Prostate gland (tissue), 2 donors: ENCODE data around the gene FFAR2. TPM values are rescaled to one million over a fixed set of nuclear protein-coding genes. Genes with fewer than 3 reads are reported as not detected.
A peak's percentile ranks its signal among the peaks of the same experiment; 100 is the strongest.

Experiments
- DNase-seq: peaks from one replicate; pipeline ENCODE4 v3.0.0-alpha.2; 2019; ENCODE audit warnings: low spot score
- H3K27ac ChIP-seq, 2 donors: fragments of 200-600 bp; sonication (generic); 2 replicates each; pipeline ENCODE4 v1.5.1; 2017 to 2019
- H3K27me3 ChIP-seq: fragments of 200-600 bp; sonication (generic); replicated peaks from 2 replicates; pipeline ENCODE4 v1.5.1; 2019; ENCODE audit not compliant: insufficient read depth
- H3K36me3 ChIP-seq, 2 donors: fragments of 200-600 bp; sonication (generic); 1 replicate in 1 of 2; 2 replicates in 1 of 2; pipeline versions ENCODE4 v1.5.1 to v1.8.1; 2017 to 2019
- H3K4me1 ChIP-seq: fragments of 200-600 bp; sonication (generic); replicated peaks from 2 replicates; pipeline ENCODE4 v1.5.1; 2019
- H3K4me3 ChIP-seq, 2 donors: fragments of 200-600 bp; sonication (generic); 2 replicates each; pipeline ENCODE4 v1.5.1; 2017 to 2019
- H3K9me3 ChIP-seq: fragments of 200-600 bp; sonication (generic); 2 replicates; pipeline ENCODE4 v1.5.1; 2017
- POLR2A ChIP-seq: fragments of 450-650 bp; IDR thresholded peaks from one replicate; pipeline ENCODE4 v1.6.1; 2016; ENCODE audit warnings: antibody characterized with exemption, mild to moderate bottlenecking
- POLR2AphosphoS5 ChIP-seq: sonication (generic); formaldehyde crosslinking; IDR thresholded peaks from one replicate; pipeline ENCODE4 v1.6.1; 2017; ENCODE audit warnings: antibody characterized with exemption
- WGBS: methylation state at CpG from one replicate; pipeline ENCODE4 v1.1.5; 2018; 5-methylcytosine and 5-hydroxymethylcytosine counted together
- intact Hi-C: fragments of 100-400 bp; cut with DNase I; formaldehyde crosslinking; loops from one replicate; pipeline ENCODE4 v1.14.2; 2022
- total RNA-seq, 2 donors: library from RNA; depleted of rRNA; stranded (reverse); fragments of >200 nt; gene quantifications; one replicate each; pipeline ENCODE4 v1.1.0, GENCODE V29; 2016
- TF ChIP-seq, protein P1 (sequence below), 4 experiments: fragments of 200-600 bp in 2 of 4; fragments of 450-650 bp in 2 of 4; sonication (generic) in 2 of 4; IDR thresholded peaks; 1 replicate in 3 of 4; 2 replicates in 1 of 4; pipeline ENCODE4 v1.5.1; 2016 to 2019; ENCODE audit warnings: antibody characterized with exemption in 4 of 4, mild to moderate bottlenecking in 2 of 4, moderate library complexity in 2 of 4

The FFAR2 gene
- under 1 TPM in 1 of 2 donors, not detected in 1; 0.87 TPM for total RNA-seq

DNA sequence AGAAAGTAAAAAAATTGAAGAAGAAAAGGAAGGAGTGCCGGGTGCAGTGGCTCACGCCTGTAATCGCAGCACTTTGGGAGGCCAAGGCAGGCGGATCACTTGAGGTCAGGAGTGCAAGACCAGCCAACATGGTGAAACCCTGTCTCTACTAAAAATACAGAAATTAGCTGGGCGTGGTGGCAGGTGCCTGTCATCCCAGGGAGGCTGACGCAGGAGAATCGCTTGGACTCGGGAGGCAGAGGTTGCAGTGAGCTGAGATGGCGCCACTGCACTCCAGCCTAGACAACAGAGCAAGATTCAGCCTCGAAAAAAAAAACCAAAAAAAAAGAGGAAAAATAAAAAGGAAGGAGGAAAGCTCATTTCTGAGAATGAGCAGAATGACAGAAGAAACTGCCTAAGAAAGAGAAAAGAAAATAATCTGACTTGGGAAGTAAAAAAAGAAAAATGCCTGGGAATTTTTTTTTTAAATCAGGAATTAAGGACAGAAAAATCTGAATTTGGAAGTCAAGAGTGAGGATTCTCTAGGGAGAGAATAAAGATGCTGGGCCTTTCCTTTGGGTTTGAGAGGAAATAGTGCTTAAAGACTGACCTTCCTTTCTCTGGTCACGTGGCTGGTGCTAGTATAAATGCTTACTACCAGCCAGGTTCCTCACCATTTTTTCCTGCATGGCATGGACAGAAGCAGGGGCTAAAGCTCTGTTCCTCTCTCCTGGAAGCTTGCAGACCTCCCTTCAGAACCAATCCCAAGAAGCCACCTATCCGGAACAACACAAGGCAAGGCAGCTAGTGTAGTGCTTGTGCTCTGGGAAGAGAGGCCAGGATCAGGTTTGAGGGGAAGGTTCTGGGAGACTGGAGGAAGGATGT is at the start of gene FFAR2:
FFAR2 (plus strand) TSS at position 652 of the 864 bp plus-strand sequence. CDS start 1,458 bp downstream, outside the sequence.
- TF ChIP-seq POLR2AphosphoS5: no peak
- TF ChIP-seq, protein P1, sequence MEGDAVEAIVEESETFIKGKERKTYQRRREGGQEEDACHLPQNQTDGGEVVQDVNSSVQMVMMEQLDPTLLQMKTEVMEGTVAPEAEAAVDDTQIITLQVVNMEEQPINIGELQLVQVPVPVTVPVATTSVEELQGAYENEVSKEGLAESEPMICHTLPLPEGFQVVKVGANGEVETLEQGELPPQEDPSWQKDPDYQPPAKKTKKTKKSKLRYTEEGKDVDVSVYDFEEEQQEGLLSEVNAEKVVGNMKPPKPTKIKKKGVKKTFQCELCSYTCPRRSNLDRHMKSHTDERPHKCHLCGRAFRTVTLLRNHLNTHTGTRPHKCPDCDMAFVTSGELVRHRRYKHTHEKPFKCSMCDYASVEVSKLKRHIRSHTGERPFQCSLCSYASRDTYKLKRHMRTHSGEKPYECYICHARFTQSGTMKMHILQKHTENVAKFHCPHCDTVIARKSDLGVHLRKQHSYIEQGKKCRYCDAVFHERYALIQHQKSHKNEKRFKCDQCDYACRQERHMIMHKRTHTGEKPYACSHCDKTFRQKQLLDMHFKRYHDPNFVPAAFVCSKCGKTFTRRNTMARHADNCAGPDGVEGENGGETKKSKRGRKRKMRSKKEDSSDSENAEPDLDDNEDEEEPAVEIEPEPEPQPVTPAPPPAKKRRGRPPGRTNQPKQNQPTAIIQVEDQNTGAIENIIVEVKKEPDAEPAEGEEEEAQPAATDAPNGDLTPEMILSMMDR (IDR thresholded peaks at IDR 0.05): no peak
- no peak for TF ChIP-seq POLR2A
- no peaks in the 10 kb centered on the region for H3K36me3 ChIP-seq
- no peaks in the 10 kb centered on the region for H3K4me1 ChIP-seq
- H3K4me3 ChIP-seq: no peak within 1 kb of the TSS
- H3K9me3 ChIP-seq: no peaks in the 10 kb centered on the region
- WGBS: 89% methylated on average over 12 of the region's 12 CpGs
- no peaks in the 10 kb centered on the region for H3K27me3 ChIP-seq
- DNase-seq: no peak
- intact Hi-C loops: no loop called here
- H3K27ac ChIP-seq: peak within 1 kb of the TSS; percentile 48

DNA sequence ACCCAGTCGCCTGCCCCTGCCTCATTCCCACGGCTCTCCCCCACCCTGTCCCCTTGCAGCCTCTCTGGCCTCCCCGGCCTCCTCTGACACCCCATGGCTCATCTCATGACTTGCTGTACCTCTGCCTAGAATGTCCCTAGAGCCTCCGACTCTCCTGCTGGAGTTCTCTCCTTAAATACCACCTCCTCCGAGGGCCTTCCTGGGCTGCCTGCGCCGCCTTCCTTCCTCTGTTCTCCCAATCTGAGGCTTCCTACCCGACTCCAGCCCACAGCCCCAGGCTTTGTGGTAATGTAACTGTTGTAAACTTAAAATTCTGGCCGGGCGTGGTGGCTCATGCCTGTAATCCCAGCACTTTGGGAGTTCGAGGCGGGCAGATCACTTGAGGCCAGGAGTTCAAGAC is 49.5 kb upstream of the FFAR2 start:
- H3K4me3 ChIP-seq: no peak overlapping the region
- no peaks in the 10 kb centered on the region for H3K27me3 ChIP-seq
- TF ChIP-seq POLR2A: no peak
- TF ChIP-seq, protein P1 (IDR thresholded peaks at IDR 0.05): no peak
- no peak for TF ChIP-seq POLR2AphosphoS5
- DNase-seq: no peak
- 88% methylated on average over 12 of the region's 12 CpGs for whole genome bisulfite sequencing
- H3K4me1 ChIP-seq: no peaks in the 10 kb centered on the region
- H3K36me3 ChIP-seq: no peaks in the 10 kb centered on the region
- no peaks in the 10 kb centered on the region for H3K9me3 ChIP-seq
- intact Hi-C loops: no loop called here
- H3K27ac ChIP-seq: no peak overlapping the region

DNA sequence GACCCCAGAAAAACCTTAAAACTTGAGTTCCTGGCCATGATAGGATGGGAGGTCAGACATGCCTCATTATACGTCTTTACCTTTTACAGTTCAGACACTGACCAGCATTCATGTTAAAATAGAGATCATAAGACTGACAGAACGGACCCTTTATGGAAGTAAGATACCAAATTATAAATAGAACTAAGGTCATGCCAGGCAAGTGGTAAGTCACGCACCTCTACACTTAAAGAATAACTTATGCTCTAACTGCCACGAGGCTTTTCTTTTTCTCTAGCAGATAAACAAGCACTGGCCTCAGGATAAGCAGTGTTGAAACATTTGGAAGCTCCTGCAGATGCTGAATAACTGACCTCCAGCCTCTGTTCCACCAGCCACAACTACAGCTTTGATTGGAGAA is 48.8 kb upstream of the FFAR2 start:
- Histone ChIP-seq H3K27me3 (no peaks in the 10 kb centered on the region), H3K4me1 (no peaks in the 10 kb centered on the region), H3K4me3 (no peak overlapping the region), H3K27ac (no peak overlapping the region), H3K36me3 (no peaks in the 10 kb centered on the region), H3K9me3 (no peaks in the 10 kb centered on the region)
- DNase-seq: no peak
- 81% methylated on average over 4 of the region's 4 CpGs for WGBS
- TF ChIP-seq POLR2A (no peak), POLR2AphosphoS5 (no peak)
- TF ChIP-seq, protein P1 (IDR thresholded peaks at IDR 0.05): no peak
- intact Hi-C loops: no loop called here

DNA sequence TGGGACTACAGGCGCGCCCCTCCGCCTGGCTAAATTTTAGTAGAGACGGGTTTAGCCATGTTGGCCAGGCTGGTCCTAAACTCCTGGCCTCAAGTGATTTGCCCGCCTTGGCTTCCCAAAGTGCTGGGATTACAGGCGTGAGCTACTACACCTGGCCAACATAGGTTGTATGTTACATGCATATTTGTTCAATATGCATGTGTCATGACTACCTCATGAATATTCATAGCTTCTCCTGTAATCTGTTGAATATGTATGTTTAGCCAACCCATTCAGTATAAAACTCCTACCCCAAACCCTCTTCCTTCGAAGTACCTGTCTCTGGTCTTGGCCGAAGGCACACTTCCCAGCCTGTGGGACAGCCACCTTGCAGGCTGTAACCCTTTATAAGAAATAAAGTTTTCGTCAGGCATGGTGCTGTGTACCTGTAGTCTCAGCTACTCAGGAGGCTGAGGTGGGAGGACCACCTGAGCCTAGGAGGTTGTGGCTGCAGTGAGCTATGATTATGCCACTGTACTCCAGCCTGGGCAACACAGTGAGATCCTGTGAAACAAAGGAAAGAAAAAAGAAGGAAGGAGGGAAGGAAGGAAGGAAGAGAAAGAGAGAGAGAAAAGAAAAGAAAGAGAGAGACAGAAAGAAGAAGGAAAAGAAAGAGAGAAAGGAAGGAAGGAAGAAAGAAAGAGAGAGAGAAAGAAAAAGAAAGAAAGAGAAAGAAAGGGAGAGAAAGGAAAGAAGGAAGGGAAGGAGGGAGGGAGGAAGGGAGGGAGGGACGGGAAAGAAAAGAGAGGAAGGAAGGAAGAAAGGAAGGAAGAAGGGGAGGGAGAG is 47.9 kb upstream of the FFAR2 start:
- H3K4me3 ChIP-seq: no peak overlapping the region
- H3K9me3 ChIP-seq: no peaks in the 10 kb centered on the region
- no peak overlapping the region for H3K27ac ChIP-seq
- no peaks in the 10 kb centered on the region for H3K27me3 ChIP-seq
- 87% methylated on average over 10 of the region's 10 CpGs for WGBS
- no peaks in the 10 kb centered on the region for H3K36me3 ChIP-seq
- H3K4me1 ChIP-seq: no peaks in the 10 kb centered on the region
- TF ChIP-seq POLR2AphosphoS5 (no peak), POLR2A (no peak)
- TF ChIP-seq, protein P1 (IDR thresholded peaks at IDR 0.05): no peak
- DNase-seq: no peak
- intact Hi-C loops: no loop called here
